IPS DF 6.9 (cell line): ENCODE measurements around the gene RNF4.
"Not testable (repeated sequence)": the region's sequence is repeated elsewhere in the genome, so short reads cannot be mapped to it uniquely, and the experiment has no call there.

Experiments used
- DNase-seq: peaks from one replicate; pipeline ENCODE4 v3.0.0-alpha.2; 2013; ENCODE audit warnings: low read depth, low spot score
- H3K27ac ChIP-seq: one replicate; pipeline ENCODE4 v1.5.1; 2013; ENCODE audit warnings: low read length, control low read depth
- H3K27me3 ChIP-seq: 2 replicates; pipeline ENCODE4 v1.6.1; 2013; ENCODE audit warnings: mild to moderate bottlenecking, low read length; ENCODE audit not compliant: control insufficient read depth, insufficient read depth
- H3K36me3 ChIP-seq: 2 replicates; pipeline ENCODE4 v1.6.1; 2013; ENCODE audit warnings: low read length; ENCODE audit not compliant: control insufficient read depth, insufficient read depth
- H3K4me1 ChIP-seq: 2 replicates; pipeline ENCODE4 v1.6.1; 2013; ENCODE audit warnings: low read length; ENCODE audit not compliant: control insufficient read depth, insufficient read depth
- H3K4me3 ChIP-seq: 2 replicates; pipeline ENCODE4 v1.5.1; 2013; ENCODE audit warnings: mild to moderate bottlenecking, low read length
- H3K9me3 ChIP-seq: 2 replicates; pipeline ENCODE4 v1.6.1; 2013; ENCODE audit warnings: low read length, inconsistent platforms; ENCODE audit not compliant: control insufficient read depth, insufficient read depth
- WGBS: extraction: QIAGEN DNeasy Blood & Tissue Kit; methylation state at CpG from one replicate; pipeline ENCODE4 v1.1.7; 2013; ENCODE audit warnings: mixed read lengths, missing lambda C conversion rate; ENCODE audit not compliant: insufficient read length, insufficient coverage; 5-methylcytosine and 5-hydroxymethylcytosine counted together

Gene RNF4

DNA sequence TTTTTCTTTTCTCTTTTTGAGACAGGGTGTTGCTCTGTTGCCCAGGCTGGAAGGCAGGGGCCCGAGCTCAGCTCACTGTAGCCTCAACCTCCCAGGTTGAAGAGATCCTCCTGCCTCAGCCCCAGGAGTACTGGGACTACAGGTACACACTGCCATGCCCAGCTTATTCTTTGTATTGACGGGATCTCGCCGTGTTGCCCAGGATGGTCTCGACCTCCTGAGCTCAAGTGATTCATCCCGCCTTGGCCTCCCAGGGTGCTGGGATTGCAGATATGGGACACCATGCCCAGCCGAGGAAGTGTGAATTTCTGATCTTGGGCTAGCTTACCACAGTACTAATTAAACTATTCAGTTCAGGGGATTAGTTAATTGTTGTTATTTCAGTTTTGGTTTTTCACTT is 38.9 kb downstream of the RNF4 start:
- Histone ChIP-seq H3K36me3 (peaks cover 27% of the 10 kb centered on the region), H3K4me1 (no peaks in the 10 kb centered on the region), H3K27ac (no peak overlapping the region), H3K4me3 (no peak overlapping the region), H3K27me3 (no peaks in the 10 kb centered on the region), H3K9me3 (no peaks in the 10 kb centered on the region)
- no CpG with 5 or more reads among the region's 7 CpGs for WGBS
- no peak for DNase-seq

DNA sequence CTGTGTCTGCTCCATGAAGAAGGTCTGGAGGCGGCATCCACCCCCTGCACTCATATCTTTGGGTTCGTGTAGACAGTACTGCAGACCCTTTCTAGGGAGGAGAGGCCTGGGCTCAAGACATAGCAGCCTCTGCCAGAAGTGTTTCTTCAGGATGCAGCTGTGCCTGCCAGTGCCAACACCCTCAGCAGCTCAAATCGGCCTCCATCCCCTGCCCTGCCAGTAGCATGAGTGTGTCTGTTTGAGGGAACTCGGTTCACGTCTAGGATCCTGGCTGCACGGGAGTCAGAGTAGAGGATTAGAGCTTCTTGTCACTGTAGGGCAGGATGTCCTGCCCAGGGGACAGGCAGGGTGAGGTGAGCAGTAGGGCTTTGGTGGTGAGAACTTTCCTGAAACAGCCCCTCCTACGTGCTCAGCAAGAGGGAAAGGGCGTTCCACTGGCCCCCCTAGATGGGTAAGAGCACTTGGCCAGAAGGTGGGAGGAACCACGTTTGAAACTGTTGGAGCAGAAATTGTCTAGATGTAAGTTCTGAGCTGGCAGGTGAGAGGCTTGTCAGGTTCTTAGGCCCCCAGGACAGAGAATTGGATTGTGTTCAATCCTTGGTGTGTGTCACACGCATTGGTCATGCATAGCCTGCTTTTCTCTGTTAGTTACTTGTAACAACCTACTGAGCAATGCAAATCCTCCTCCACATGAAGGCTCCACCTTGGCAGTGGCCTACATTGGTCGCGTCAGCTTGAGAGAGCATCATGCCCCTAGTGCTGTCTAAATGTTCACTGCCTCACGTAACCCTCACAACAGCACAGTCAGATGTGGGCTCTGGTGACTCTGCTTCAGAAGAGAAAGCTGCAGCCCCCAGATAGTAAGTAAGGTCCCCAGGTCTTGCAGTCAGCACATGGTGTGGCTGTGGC is 41.7 kb downstream of the RNF4 start:
- WGBS, result no CpG with 5 or more reads among the region's 13 CpGs
- no peak for DNase-seq
- Histone ChIP-seq H3K27ac (no peak overlapping the region), H3K36me3 (peaks cover 41% of the 10 kb centered on the region), H3K27me3 (no peaks in the 10 kb centered on the region), H3K9me3 (no peaks in the 10 kb centered on the region), H3K4me3 (no peak overlapping the region), H3K4me1 (no peaks in the 10 kb centered on the region)

DNA sequence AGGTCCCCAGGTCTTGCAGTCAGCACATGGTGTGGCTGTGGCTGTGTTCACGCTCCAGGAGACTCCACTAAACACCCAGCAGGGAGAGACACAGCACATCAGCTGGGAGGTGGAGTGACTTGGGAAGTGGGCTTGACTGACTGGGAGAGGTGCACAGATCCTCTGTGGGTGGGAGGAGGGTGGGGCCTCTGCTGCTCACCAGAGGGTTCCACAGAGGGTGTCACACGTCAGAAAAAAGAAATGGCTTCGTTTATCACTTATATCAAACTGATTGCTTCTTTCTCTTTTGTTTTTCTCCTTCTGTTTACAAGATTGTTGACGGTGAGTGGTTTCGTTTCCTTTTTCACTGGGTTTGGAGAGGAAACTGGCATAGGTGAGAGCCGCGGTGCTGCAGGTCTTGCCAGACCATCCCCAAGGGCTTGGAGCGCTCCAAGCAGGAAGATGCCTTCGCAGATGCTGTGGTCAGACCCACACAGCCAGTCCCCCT is 42.8 kb downstream of the RNF4 start:
- Histone ChIP-seq H3K4me1 (peaks cover 1% of the 10 kb centered on the region; the same call in 1 of the 2 replicates), H3K9me3 (no peaks in the 10 kb centered on the region), H3K36me3 (peaks cover 48% of the 10 kb centered on the region), H3K27ac (no peak overlapping the region), H3K27me3 (no peaks in the 10 kb centered on the region), H3K4me3 (no peak overlapping the region)
- WGBS, result no CpG with 5 or more reads among the region's 9 CpGs
- DNase-seq, result no peak

DNA sequence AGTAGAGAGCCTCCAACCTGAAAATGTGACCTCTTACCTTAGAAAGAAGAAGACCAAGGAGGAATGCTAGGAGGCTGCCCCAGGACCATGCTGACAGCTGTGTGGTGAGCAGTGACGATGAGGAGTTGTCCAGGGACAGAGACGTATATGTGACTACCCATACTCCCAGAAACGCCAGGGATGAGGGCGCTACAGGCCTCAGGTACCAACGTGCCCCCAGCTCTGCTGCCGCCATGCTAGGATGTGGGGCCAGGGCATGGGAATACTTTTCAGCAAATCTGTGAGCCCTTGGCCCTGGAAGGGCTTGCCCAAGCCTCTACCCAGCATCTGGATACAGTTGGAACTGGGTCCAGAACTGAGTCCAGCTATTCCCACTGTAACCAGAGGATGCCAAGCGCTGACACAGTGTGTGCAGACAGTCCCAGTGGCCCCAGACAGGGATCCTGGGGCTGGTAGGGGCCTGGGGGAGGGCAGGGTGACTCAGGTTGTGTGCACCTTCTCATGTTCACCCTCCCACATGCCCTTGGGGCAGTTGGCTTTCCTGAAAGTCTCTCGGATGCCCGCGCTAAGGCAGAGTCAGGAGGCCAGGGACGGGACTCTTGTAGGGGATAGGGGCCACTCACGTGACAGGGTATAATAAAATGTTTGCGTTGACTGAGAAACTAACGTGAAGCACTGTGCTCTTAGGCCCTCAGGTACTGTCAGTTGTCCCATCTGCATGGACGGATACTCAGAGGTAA is 43.7 kb downstream of the RNF4 start:
- Histone ChIP-seq H3K4me3 (no peak overlapping the region), H3K4me1 (peaks cover 1% of the 10 kb centered on the region; the same call in 1 of the 2 replicates), H3K9me3 (no peaks in the 10 kb centered on the region), H3K36me3 (peaks cover 45% of the 10 kb centered on the region), H3K27me3 (no peaks in the 10 kb centered on the region), H3K27ac (no peak overlapping the region)
- WGBS, result no CpG with 5 or more reads among the region's 15 CpGs
- no peak for DNase-seq

DNA sequence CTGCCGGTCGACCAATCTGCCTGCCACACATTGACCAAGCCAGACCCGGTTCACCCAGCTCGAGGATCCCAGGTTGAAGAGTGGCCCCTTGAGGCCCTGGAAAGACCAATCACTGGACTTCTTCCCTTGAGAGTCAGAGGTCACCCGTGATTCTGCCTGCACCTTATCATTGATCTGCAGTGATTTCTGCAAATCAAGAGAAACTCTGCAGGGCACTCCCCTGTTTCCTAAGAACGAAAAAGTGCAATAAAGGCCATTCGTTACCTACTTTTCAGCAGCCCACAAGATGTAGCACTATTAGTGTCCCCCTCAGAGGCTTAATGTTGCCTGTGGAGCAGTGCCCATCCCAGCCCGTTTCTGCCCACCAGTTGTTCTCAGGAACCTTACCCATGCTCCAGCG is 45.3 kb downstream of the RNF4 start:
- H3K27me3 ChIP-seq, H3K9me3 ChIP-seq, H3K27ac ChIP-seq, H3K4me1 ChIP-seq, DNase-seq, H3K4me3 ChIP-seq: not testable (repeated sequence)
- no CpG with 5 or more reads among the region's 9 CpGs for WGBS
- peaks cover 45% of the 10 kb centered on the region for H3K36me3 ChIP-seq

DNA sequence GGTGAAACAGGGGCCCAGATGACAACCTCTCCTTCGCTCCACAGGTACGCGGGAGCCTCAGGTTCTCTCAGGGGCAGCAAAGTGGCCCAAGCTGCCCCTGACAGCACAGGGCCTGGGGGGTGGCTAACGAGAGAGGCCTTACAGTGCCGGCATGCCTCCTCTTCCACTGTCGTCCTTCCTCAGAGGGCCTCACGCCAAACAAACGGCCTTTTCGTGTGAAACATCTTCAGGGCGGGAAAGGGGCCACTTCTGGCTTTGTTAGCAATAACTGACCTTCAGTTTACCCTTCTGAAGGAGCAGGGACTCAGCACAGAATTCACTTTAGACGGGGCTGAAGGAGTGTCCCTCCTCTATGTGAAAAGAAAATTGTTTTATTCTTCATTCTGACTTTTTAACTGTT is 46.0 kb downstream of the RNF4 start:
- not testable (repeated sequence) for H3K4me3 ChIP-seq, H3K27ac ChIP-seq, DNase-seq, H3K9me3 ChIP-seq, H3K4me1 ChIP-seq, H3K27me3 ChIP-seq
- H3K36me3 ChIP-seq, result peaks cover 40% of the 10 kb centered on the region
- no CpG with 5 or more reads among the region's 11 CpGs for WGBS

DNA sequence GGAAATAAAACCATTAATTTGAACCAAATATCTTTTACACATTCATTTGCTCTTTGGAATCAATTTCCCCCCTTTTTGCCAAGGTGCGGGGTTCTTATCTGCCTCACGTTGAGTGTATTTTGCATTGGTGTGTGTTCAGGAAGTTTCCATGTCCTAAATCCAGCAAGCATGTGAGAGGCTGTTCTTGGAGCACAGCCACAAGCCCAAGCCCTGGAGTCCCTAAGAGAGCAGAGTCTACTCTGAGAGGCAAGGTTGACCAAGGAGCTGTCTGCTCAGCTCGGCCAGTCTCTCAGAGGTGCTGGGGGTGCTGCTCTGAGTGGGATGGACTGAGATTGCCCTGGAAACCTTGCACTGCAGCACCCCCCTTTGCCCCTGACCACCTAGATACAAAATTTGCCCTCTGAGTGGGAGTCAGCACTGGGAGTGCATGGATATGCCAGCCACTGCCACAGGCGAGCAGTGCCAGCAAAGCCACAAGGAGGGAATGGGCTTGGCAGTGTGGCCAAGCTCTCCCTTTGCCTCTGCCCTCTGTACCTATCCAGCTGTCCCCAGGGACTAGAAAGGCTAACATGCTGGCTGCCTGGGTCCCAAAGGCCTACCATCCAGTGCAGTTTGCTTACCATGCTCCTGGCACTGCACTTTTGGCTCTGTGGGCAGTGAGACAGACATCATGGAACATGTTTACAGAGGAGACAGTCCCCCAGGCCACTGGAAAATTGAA is 47.1 kb downstream of the RNF4 start:
- WGBS, result no CpG with 5 or more reads among the region's 4 CpGs
- Histone ChIP-seq H3K36me3 (peaks cover 33% of the 10 kb centered on the region), H3K4me1 (peaks cover 1% of the 10 kb centered on the region; the same call in 1 of the 2 replicates), H3K27ac (no peak overlapping the region), H3K27me3 (no peaks in the 10 kb centered on the region), H3K4me3 (no peak overlapping the region), H3K9me3 (no peaks in the 10 kb centered on the region)
- no peak for DNase-seq

DNA sequence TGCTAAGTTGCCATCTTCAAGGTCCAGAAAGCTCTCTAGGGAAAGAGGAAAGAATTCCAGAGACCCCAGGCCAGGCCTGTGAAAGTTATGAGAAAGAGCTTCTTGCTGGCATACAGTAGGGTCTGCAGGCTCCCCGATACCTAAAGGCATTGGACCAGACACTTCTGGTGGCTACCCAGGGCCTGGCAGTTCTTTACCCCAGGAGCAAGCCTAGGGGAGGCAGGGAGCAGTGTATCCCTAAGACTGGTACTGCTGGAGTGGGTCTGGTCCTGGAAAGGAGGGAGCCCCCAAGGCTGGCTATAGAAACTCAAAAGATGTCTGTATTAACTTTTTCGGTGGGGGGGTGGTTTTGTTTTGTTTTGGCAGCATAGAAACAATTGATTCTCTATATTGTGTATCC is 47.7 kb downstream of the RNF4 start:
- Histone ChIP-seq H3K4me3 (no peak overlapping the region), H3K27me3 (no peaks in the 10 kb centered on the region), H3K27ac (no peak overlapping the region), H3K4me1 (peaks cover 1% of the 10 kb centered on the region; the same call in 1 of the 2 replicates), H3K36me3 (peaks cover 33% of the 10 kb centered on the region), H3K9me3 (no peaks in the 10 kb centered on the region)
- WGBS, result no CpG with 5 or more reads among the region's 2 CpGs
- DNase-seq, result no peak

DNA sequence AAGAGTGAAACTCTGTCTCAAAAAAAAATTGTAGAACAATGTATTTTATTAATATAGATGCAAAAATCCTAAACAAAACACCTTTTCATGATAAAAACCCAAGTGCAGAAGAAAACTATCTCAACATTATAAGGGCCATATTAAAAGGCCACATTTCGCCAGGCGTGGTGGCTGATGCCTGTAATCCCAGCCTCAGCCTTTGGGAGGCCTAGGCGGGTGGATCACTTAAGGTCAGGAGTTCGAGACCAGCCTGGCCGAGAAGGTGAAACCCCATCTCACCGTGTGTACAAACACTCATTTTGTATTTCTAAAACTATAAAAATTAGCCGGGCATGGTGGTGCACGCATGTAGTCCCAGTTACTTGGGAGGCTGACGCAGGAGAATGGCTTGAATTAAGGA is 57.7 kb downstream of the RNF4 start:
- Histone ChIP-seq H3K4me1 (no peaks in the 10 kb centered on the region), H3K36me3 (no peaks in the 10 kb centered on the region), H3K9me3 (no peaks in the 10 kb centered on the region), H3K27ac (no peak overlapping the region), H3K27me3 (no peaks in the 10 kb centered on the region), H3K4me3 (no peak overlapping the region)
- no peak for DNase-seq
- WGBS, result no CpG with 5 or more reads among the region's 9 CpGs

DNA sequence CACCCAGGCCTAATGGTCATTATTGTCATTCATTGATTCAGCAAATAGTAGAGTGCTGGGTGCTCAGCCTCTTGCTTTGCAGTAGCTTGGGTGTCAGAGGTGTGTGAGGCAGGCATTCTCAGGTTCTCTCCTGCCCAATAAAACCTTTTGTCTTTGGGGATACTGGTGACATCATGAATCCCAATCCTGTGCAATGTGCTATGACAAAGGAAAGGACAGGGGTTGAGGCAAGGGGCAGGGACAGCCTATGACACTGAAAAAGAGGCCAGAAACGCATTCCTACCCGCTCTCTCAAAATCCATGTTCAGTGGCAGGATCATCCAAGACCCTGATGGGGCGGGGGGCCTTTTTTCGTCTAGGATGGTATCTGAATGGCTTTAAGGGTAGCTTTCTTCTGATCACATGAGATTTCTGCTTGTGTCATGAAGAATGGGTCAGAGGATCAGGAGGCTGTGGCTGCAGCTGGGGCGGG is 66.0 kb downstream of the RNF4 start:
- Histone ChIP-seq H3K27me3 (no peaks in the 10 kb centered on the region), H3K9me3 (no peaks in the 10 kb centered on the region), H3K36me3 (no peaks in the 10 kb centered on the region), H3K4me3 (peak overlapping the region; percentile 63; the same call in 1 of the 2 replicates), H3K27ac (no peak overlapping the region), H3K4me1 (no peaks in the 10 kb centered on the region)
- DNase-seq, result no peak
- WGBS, result no CpG with 5 or more reads among the region's 5 CpGs
